Hippocampal formation (tissue), 2 donors: Measurements from ENCODE around the gene CENPM.

ENCODE experiments used
- DNase-seq, 2 donors: peaks; one replicate each; lab custom pipeline; 2025; lab: John Stamatoyannopoulos, UW

Gene CENPM

DNA sequence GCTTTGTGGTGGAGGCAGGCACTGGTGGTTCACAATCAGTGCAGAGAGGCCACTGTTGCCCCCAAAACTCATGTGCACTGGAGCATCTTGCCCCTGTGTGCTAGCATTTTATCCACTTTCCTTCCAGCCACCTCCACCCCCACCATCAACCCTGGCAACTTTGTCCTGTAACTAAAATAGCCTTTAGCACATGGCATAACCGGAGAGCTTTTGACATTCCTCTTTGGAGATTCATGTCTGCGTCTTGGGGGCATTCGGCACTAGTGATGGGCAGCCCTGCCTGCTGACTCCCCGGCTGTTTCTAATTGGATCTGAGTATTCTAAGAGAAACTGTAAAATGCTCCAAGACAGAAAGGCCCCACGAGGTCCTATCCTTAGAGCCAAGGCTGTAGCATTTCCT lies 47.8 kb downstream of the CENPM start:
- no peak for DNase-seq

GRCh38 chr22:41898645-41899044 lies 48.3 kb downstream of the CENPM start:
- no peak for DNase-seq

DNA sequence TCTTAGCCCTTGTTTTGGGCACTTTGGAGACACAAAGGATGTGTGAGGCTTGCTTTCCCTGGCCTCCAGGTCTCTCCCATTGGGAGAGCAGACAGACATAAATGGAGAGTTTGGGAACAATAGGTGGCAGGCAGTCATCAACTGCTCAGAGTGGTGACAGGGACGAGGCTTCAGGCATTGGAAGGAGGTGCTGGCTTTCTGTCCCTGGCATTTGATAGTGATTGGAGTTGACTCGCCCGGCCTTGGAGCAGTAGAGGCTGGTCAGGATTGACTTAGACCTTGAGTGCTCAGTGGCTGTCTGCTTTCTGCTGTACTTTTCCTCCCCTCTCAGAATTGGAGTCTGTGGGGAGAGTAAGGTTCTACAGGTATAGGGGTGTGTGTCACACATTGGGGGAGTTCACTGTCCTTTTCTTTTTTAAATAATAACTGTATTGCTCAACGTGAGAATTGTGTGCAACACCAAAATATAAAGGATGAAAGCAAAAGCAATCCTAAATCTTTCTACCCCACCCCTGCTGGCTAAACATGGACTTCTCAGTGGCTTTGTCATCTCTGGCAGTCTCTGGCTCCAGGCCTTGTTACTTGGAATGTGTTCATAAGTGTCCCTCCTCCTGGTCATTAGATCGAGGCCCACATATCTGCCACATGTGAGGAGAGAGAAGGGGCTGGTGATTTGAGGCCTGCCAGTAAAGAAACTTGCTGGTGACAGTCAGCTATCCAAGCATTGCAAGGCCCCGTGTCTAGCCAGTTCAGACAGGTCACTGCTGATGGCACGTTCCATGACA lies 53.2 kb downstream of the CENPM start:
- DNase-seq, result no peak

DNA sequence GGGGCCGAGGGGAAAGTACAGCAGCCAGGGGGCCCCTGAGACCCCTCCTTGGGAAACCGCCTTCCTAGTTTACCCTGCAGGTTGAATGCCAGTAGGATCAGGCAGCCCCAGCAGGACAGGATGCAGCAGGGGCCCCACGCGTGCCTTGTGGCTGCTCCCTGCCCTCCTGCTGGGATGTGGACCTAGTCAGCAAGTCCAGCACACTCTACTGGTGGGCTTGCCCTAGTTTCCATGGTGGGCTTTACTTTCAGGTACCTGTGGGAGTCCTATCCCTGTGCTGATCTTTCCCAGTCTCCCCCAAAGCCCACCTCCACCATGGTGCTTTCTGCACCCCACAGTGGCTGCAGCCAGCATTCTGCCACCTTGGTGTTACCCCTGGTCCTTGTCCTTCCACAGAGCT lies 54.2 kb downstream of the CENPM start:
- no peak for DNase-seq

- DNase-seq, result no peak
These were observed 55.5 kb downstream of the CENPM start for GRCh38 chr22:41891407-41891806.
